ENCODE results near the gene TRAF2.

Gene TRAF2

DNA sequence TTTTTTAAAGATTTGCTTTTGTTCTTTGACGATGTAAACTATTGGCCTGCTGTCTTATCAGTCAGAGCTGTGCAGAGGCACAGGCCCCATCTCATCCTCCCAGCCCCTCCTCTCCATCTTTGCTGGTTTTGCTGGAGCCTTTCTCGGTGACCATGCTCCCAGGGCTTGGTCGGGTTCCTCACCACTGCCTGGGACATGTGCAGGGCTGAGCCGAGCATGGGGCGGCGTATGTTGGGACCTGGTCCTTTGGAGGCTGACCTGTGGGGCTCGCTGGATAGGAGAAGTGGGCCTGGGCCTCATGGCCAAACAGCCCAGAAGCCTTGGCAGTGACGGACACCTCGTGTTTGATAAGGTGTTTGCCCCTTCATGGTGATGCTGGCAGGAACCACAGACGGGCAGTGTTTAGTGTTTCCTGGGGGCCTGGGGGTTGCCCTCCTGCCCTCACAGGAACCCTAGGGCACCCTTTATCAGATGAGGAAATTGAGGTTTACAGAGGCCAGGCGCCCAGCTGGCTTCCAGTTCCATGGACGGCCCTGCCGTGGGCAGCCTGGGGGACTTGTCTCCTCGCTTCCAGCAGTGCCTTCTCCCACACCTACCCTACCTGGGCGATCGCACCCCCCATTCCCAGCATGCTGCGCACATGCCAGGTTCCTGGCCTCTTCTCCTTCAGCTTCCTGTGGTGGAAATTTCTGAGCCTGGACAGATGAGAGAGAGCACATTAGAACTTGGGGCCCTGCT lies 27.6 kb downstream of the TRAF2 start:
- DNase-seq (ENCODE audit: low read depth): no peak

GRCh38 chr9:136915632-136916329 lies 29.5 kb downstream of the TRAF2 start:
- no peak for DNase-seq (ENCODE audit: low read depth)

- DNase-seq (ENCODE audit: low read depth): no peak
Observed at GRCh38 chr9:136916330-136917184, 30.2 kb downstream of the TRAF2 start.

DNA sequence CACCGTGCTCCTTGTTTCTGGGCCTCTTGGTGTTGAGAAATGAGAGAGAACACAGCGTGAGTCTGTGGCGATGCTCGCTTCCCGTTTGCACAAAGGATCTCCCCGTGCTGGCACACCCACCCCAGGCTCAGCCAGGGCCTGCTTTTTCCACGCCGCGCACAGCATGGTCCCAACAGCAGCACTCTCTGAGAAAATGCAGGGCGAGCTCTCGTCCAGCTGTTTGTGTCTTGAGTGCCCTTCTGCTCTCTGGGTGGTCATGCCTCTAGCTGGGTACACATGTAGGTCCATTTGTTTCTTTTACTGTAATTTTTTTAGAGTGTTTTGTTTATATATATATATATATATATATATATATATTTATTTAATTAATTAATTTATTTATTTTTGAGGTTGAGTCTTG lies 31.6 kb downstream of the TRAF2 start:
- no peak for DNase-seq (ENCODE audit: low read depth)

DNA sequence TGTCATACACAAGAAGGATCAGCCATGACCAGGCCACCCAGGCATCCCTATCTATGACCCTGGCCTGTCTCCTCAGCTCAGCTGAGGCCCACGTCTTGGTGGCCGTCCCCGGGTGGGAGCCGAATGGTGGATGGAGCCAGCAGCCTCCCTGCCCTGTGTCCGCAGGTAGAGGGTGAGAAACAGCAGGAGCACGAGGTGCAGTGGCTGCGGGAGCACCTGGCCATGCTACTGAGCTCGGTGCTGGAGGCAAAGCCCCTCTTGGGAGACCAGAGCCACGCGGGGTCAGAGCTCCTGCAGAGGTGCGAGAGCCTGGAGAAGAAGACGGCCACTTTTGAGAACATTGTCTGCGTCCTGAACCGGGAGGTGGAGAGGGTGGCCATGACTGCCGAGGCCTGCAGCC lies 33.8 kb downstream of the TRAF2 start:
- DNase-seq (ENCODE audit: low read depth): no peak

- no peak for DNase-seq (ENCODE audit: low read depth)
Observed at GRCh38 chr9:136920734-136921231, 34.5 kb downstream of the TRAF2 start.

DNA sequence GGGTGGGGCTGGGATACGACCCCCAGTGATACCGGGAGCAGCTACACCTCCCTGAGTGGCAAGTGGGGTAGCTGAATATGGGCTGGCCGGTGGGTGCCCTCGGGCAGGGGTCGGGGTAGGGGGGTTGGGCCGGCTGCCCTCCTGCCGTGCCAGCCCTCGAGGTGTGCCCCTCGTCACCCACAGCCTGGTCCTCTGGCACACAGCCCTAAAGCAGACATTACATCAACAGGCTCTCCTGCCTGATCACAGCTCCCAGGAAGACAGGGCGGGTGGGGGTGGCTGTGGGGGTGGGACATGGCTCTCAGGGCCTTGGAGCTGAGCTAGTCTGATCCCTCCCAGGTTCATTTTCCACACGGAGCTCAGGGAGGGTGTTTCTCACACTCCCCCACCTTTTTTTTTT lies 35.0 kb downstream of the TRAF2 start:
- DNase-seq (ENCODE audit: low read depth): no peak

- DNase-seq (ENCODE audit: low read depth): no peak
Observed at GRCh38 chr9:136921718-136922117, 35.4 kb downstream of the TRAF2 start.

- DNase-seq (ENCODE audit: low read depth): no peak
Observed at GRCh38 chr9:136922540-136922939, 36.2 kb downstream of the TRAF2 start.

DNA sequence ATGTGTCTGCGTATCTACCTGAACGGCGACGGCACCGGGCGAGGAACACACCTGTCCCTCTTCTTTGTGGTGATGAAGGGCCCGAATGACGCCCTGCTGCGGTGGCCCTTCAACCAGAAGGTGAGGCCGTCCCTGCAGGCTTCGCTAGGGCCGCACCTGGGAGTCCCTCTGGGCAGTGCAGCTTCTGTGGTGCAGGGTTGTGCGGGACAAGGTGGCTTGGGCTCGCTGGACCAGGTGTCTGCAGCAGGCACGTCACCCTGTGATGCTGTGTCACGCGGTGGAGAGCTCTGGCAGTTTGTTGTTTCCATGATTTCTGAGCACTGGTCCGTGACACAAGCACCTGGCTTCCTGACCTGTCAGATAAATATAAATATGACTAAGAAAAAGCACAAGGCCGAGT lies 37.6 kb downstream of the TRAF2 start:
- DNase-seq (ENCODE audit: low read depth): no peak

- DNase-seq (ENCODE audit: low read depth): no peak
Observed at GRCh38 chr9:136925414-136926153, 39.3 kb downstream of the TRAF2 start.

GRCh38 chr9:136926154-136926704 lies 39.9 kb downstream of the TRAF2 start:
- DNase-seq (ENCODE audit: low read depth): no peak

DNA sequence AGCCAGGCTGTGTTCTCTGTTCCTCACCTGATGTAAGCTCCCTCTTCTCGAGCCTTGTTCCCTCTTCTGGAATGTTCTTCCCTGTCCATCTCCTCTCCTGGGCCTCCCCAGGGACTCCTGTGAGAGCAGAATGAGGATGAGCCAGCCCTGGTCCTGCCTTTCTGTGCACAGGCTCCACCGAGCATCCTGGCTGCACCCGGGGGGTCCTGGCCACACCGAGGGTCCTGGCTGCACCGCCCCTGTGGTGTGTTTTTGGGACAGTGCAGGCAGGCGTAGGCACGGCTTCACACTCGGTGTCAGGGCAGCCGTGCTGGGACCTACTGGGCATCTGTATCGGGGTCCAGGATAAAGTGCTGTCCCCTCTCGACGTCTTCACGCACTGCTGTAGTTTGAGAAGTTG lies 40.4 kb downstream of the TRAF2 start:
- DNase-seq (ENCODE audit: low read depth): no peak

DNA sequence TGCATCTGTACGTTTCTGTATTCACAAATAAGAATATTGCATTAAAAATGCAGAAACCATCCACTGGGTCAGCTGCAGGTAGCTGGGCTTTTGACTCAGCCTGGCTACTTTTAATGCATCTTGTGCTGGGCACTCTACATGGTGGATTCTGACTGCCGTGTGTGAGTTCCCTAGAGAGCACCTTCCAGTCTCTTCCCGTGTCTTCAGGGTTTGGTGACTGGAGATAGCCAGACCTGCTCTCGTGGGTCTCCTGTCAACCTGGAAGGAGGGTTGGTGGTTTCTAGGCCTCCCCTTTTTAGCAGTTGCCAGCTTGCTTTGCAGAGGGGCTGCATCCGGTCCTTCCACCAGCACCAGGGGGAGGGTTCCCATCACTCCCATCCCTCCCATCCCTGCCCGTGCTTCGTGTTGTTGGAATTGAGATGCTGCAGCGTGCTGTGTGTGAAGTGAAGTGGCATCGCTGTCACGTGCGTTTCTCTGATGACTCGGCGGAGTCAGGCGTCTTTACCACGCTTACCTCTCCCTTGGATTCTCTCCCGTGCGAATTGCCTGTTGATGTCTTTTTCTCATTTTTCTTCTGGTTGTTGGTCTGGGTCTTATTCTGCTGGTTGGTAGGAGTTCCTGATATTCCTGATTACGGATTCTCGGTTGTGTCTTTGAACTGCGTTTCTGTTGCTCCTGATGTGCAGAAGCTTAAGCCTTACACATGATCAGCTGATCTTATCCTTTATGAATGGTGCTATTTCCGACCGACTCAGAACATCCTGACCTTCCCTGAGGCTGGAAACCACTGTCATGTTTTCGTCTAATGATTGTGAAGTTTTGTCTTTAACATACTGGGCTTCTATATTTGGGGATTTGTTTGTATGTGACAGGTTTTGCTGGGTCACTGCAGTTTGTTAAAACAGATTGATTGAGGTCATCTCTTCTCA lies 41.3 kb downstream of the TRAF2 start:
- DNase-seq (ENCODE audit: low read depth): no peak

DNA sequence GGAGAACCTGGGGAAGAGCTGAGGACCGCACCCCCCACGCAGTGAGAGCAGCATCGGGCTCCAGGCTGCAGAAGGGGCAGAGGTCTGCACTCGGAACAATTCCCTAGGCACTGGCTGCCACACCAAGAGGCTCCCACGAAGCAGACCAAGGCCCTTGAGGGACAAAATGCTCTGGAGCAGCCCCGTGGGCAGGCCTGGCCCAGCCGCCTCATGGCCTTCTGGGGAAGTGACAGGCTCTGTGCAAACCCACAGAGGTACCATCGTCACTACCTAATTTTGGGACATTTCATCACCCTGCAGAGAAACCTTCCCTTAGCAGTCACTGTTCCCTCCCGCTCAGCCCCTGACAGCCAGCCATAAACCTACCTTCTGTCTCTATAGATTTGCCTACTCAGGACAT lies 42.3 kb downstream of the TRAF2 start:
- DNase-seq (ENCODE audit: low read depth): no peak

GRCh38 chr9:136930014-136930413 lies 43.7 kb downstream of the TRAF2 start:
- DNase-seq (ENCODE audit: low read depth): no peak

- DNase-seq (ENCODE audit: low read depth): no peak
Observed at GRCh38 chr9:136931611-136932130, 45.4 kb downstream of the TRAF2 start.

DNA sequence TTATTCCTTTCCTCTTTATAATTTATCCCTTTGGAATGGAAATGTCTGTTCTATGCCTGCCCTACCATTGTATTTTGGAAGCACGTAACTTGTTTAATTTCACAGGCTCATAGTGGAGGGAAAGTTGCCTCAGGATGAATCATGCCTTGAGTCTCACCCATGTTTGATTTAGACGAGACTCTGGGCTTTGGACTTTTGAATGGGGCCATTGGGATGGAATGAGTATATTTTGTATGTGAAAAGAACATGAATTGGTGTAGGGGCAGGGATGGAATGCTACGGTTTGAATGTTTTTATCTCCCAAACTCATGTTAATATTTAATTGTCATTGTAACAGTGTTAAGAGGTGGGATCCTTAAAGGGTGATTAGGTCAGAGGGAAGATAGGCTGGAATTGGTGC lies 48.0 kb downstream of the TRAF2 start:
- DNase-seq (ENCODE audit: low read depth): no peak

- no peak for DNase-seq (ENCODE audit: low read depth)
Observed at GRCh38 chr9:136935651-136936050, 49.3 kb downstream of the TRAF2 start.

- DNase-seq (ENCODE audit: low read depth): no peak
Observed at GRCh38 chr9:136936645-136937170, 50.4 kb downstream of the TRAF2 start.

Data from T follicular helper cell (primary cell).